NCI-H128 (cell line): ENCODE results near the gene SHMT2.
"Not testable (repeated sequence)": the region's sequence is repeated elsewhere in the genome, so short reads cannot be mapped to it uniquely, and the experiment has no call there.

Experiments used
- DNase-seq: peaks from one replicate; lab custom pipeline; 2025; ENCODE audit not compliant: unreplicated experiment; lab: John Stamatoyannopoulos, UW

SHMT2 gene

GRCh38 chr12:57261428-57261865 lies 31.9 kb downstream of the SHMT2 start:
- DNase-seq, result peak; percentile 82

GRCh38 chr12:57262126-57262822 lies 32.8 kb downstream of the SHMT2 start:
- DNase-seq, result peak; percentile 4

GRCh38 chr12:57263096-57263495 lies 33.6 kb downstream of the SHMT2 start:
- no peak for DNase-seq

- no peak for DNase-seq
Observed at GRCh38 chr12:57266681-57267080, 37.2 kb downstream of the SHMT2 start.

GRCh38 chr12:57268264-57268663 lies 38.8 kb downstream of the SHMT2 start:
- DNase-seq, result no peak

- DNase-seq, result no peak
Observed at GRCh38 chr12:57270966-57271470, 41.5 kb downstream of the SHMT2 start.

- DNase-seq, result no peak
Observed at GRCh38 chr12:57272337-57273151, 43.0 kb downstream of the SHMT2 start.

GRCh38 chr12:57273516-57273915 lies 44.0 kb downstream of the SHMT2 start:
- DNase-seq, result no peak

- DNase-seq, result not testable (repeated sequence)
Observed at GRCh38 chr12:57276233-57276632, 46.7 kb downstream of the SHMT2 start.

GRCh38 chr12:57276935-57277563 lies 47.5 kb downstream of the SHMT2 start:
- no peak for DNase-seq

- no peak for DNase-seq
Observed at GRCh38 chr12:57278465-57279381, 49.2 kb downstream of the SHMT2 start.

- no peak for DNase-seq
Observed at GRCh38 chr12:57280211-57281062, 50.9 kb downstream of the SHMT2 start.

- not testable (repeated sequence) for DNase-seq
Observed at GRCh38 chr12:57282073-57282472, 52.6 kb downstream of the SHMT2 start.
